Endothelial cell of umbilical vein (primary cell): ENCODE data around the gene EVI5. TPM values are rescaled to one million over a fixed set of nuclear protein-coding genes. Genes with fewer than 3 reads are reported as not detected.

Experiments
- BruUV-seq: library from RNA; stranded (reverse); fragments of 400-500 nt; replicated peaks from 2 replicates; lab custom pipeline; 2021; lab: Mats Ljungman, UMichigan
- CTCF ChIA-PET: fragments of 300-600, 350-600 bp; sonication (Branson Sonifier 250); formaldehyde crosslinking; loops from one replicate; lab custom pipeline; 2021; ENCODE audit warnings: antibody characterized with exemption, inconsistent platforms; lab: Charles Lee
- POLR2A ChIA-PET: fragments of 300-600, 350-600 bp; sonication (Branson Sonifier 250); formaldehyde crosslinking; loops from one replicate; lab custom pipeline; 2021; ENCODE audit warnings: antibody characterized with exemption, inconsistent platforms; lab: Charles Lee
- DNase-seq: peaks from one replicate; pipeline ENCODE4 v3.0.0-alpha.2; 2011; ENCODE audit warnings: low read depth, low spot score
- FAIRE-seq: peaks from 2 replicates; lab custom pipeline; 2011; peaks lifted over from hg19 to GRCh38; lab: Jason Lieb, UNC
- H2AFZ ChIP-seq: 2 replicates; pipeline ENCODE4 v1.6.0; 2012; ENCODE audit warnings: low read depth, low read length, control low read depth, inconsistent platforms
- H3K27ac ChIP-seq: 2 replicates; pipeline ENCODE4 v1.5.1; 2011; ENCODE audit warnings: low read depth, mild to moderate bottlenecking, control low read depth, low read length, moderate library complexity; ENCODE audit not compliant: insufficient read depth
- H3K27me3 ChIP-seq, 2 experiments: 2 replicates each; pipeline versions ENCODE4 v1.6.0 to v1.6.1; 2011; ENCODE audit warnings: low read length in 2 of 2, mixed read lengths in 1 of 2; ENCODE audit not compliant: control insufficient read depth in 2 of 2, insufficient read depth in 2 of 2
- H3K36me3 ChIP-seq, 2 experiments: 2 replicates in 1 of 2; 3 replicates in 1 of 2; pipeline ENCODE4 v1.5.1; 2011; ENCODE audit warnings: low read length in 2 of 2, mild to moderate bottlenecking in 1 of 2, moderate library complexity in 1 of 2; ENCODE audit not compliant: control insufficient read depth in 2 of 2, insufficient read depth in 2 of 2; ENCODE audit errors: extremely low read depth in 1 of 2
- H3K4me1 ChIP-seq: 3 replicates; pipeline ENCODE4 v1.5.1; 2011; ENCODE audit warnings: mild to moderate bottlenecking, low read length; ENCODE audit not compliant: control insufficient read depth, insufficient read depth; ENCODE audit errors: extremely low read depth
- H3K4me2 ChIP-seq: 2 replicates; pipeline ENCODE4 v1.6.1; 2011; ENCODE audit warnings: low read length, control low read depth, mixed read lengths; ENCODE audit not compliant: insufficient read depth
- H3K4me3 ChIP-seq, 3 experiments: fragments of 200-600 bp in 1 of 3; sonication (generic), shearing (Covaris generic) in 1 of 3; replicated peaks in 1 of 3; 2 replicates each; pipeline ENCODE4 v1.5.1; 2011 to 2016; ENCODE audit warnings: control low read depth in 3 of 3, low read length in 3 of 3, mild to moderate bottlenecking in 2 of 3, inconsistent platforms in 1 of 3, low read depth in 1 of 3, moderate library complexity in 1 of 3; ENCODE audit not compliant: insufficient read depth in 1 of 3
- H3K79me2 ChIP-seq: 2 replicates; pipeline ENCODE4 v1.6.0; 2012; ENCODE audit warnings: low read length, inconsistent platforms; ENCODE audit not compliant: control insufficient read depth, insufficient read depth
- H3K9ac ChIP-seq: replicated peaks from 2 replicates; pipeline ENCODE3; 2011; ENCODE audit warnings: low read length, control low read depth; ENCODE audit not compliant: insufficient read depth; ENCODE audit errors: extremely low read depth
- H3K9me1 ChIP-seq: replicated peaks from 3 replicates; pipeline ENCODE4 v1.6.0; 2011; ENCODE audit warnings: mild to moderate bottlenecking, low read length; ENCODE audit not compliant: control insufficient read depth, insufficient read depth; ENCODE audit errors: extremely low read depth
- H3K9me3 ChIP-seq: replicated peaks from 2 replicates; pipeline ENCODE4 v1.5.1; 2012; ENCODE audit warnings: low read length, inconsistent platforms; ENCODE audit not compliant: control insufficient read depth, insufficient read depth
- H4K20me1 ChIP-seq: replicated peaks from 2 replicates; pipeline ENCODE3; 2011; ENCODE audit warnings: mild to moderate bottlenecking, low read length; ENCODE audit not compliant: control insufficient read depth, insufficient read depth; ENCODE audit errors: extremely low read depth
- EZH2 ChIP-seq: IDR thresholded peaks from 2 replicates; pipeline ENCODE4 v1.6.1; 2012; ENCODE audit warnings: borderline replicate concordance, low read depth, mild to moderate bottlenecking, moderate library complexity, low read length, inconsistent platforms; ENCODE audit not compliant: severe bottlenecking
- dilution Hi-C: fragments of 300-500 bp; cut with MboI; formaldehyde crosslinking; loops from one replicate; pipeline ENCODE4 v1.15.0; 2019; ENCODE audit warnings: low sequenced_read_pairs; ENCODE audit not compliant: extremely low pct_ligation_motif_present
- intact Hi-C: fragments of 100-400 bp; cut with micrococcal nuclease; formaldehyde crosslinking; loops from one replicate; pipeline ENCODE4 v1.10.0; 2022
- polyA plus RNA-seq, 4 experiments: library from polyadenylated mRNA; depleted of rRNA in 3 of 4; stranded (reverse) in 3 of 4; unstranded in 1 of 4; fragments of >200 nt; gene quantifications; 2 replicates each; pipeline versions ENCODE4 v1.2.1 to v1.2.3, GENCODE V29; 2011 to 2012; ENCODE audit warnings: missing spikeins in 1 of 4
- total RNA-seq: library from RNA; stranded (reverse); gene quantifications from 2 replicates; pipeline ENCODE4 v1.2.3, GENCODE V29; 2021
- TF ChIP-seq, protein P1 (sequence below), 2 donors: IDR thresholded peaks; 1 replicate in 1 of 2; 2 replicates in 1 of 2; pipeline ENCODE4 v1.5.1; 2011; ENCODE audit warnings: low read length in 2 of 2, mild to moderate bottlenecking in 2 of 2, moderate library complexity in 2 of 2, control low read depth in 1 of 2, inconsistent platforms in 1 of 2, low read depth in 1 of 2; ENCODE audit not compliant: insufficient read depth in 1 of 2; ENCODE audit errors: extremely low read depth in 1 of 2

EVI5 gene
- total and polyA plus RNA-seq, 2 donors (not counting 3 experiments of a cell fraction or from before 2014, with no cell fraction given) = 5.0 to 26.2 TPM

DNA sequence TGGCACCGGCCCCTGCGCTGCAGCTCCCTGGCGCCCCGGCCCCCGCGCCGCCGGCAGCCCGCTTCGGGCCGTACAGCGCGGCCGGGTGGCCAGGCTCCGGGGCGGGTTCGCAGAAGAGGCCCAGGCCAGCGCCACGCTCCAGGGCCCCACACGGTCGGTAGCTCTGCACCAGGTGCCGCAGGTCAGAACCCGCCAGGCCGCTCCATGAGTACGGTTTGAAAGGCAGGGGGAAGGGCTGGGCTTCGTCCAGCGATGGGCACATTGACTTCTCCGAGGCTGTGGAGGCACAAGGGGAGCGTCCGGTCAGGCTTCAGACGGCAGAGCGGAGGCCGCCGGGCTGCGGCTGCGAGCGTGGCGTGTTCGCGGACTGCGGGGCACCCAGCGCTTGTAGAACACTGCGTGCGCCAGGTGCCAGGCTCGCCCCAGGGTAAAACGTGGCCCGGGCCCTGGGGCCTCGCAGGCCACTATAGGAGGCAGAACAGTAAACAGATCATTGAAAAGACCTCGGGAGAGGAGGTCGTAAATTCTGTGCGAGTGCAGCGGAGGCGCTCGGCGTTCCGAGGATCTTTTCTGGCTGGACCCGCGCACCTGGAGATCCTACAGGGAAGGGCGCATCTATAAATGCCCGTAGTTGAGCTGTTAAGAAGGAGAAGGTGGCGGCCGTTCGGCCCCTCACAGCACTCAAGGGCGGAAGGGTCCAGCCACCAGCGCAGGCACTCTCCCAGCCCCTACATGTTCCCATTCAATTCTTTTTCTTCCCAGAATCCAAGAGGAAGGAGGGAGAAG is 303.9 kb downstream of the EVI5 start:
- no peak for DNase-seq
- Histone ChIP-seq H3K4me3 (peak overlapping the region in 1 of 3 experiments; percentile 5), H3K36me3 (no peaks in the 10 kb centered on the region), H3K9me3 (no peaks in the 10 kb centered on the region), H2AFZ (peak overlapping the region; percentile 21), H3K9ac (no peak overlapping the region), H3K27me3 (peaks cover 70 to 85% of the 10 kb centered on the region in 2 experiments), H4K20me1 (no peaks in the 10 kb centered on the region), H3K9me1 (no peaks in the 10 kb centered on the region), H3K79me2 (no peaks in the 10 kb centered on the region), H3K27ac (no peak overlapping the region), H3K4me1 (peaks cover 53% of the 10 kb centered on the region), H3K4me2 (no peak overlapping the region)
- peak; percentile 4 for FAIRE-seq
- no TSS peak for BruUV-seq
- intact Hi-C loops = loop anchor here (5.0 kb wide), 3 partner anchors 164 to 336 kb away; partner anchors contain the start of genes GLMN and RPAP2
- CTCF ChIA-PET = interaction anchor here (2.5 kb wide), 1 partner anchor 171 kb away, joined by 11 read pairs; no protein-coding TSS in a partner anchor
- POLR2A ChIA-PET = no interaction called here
- TF ChIP-seq, protein P1, sequence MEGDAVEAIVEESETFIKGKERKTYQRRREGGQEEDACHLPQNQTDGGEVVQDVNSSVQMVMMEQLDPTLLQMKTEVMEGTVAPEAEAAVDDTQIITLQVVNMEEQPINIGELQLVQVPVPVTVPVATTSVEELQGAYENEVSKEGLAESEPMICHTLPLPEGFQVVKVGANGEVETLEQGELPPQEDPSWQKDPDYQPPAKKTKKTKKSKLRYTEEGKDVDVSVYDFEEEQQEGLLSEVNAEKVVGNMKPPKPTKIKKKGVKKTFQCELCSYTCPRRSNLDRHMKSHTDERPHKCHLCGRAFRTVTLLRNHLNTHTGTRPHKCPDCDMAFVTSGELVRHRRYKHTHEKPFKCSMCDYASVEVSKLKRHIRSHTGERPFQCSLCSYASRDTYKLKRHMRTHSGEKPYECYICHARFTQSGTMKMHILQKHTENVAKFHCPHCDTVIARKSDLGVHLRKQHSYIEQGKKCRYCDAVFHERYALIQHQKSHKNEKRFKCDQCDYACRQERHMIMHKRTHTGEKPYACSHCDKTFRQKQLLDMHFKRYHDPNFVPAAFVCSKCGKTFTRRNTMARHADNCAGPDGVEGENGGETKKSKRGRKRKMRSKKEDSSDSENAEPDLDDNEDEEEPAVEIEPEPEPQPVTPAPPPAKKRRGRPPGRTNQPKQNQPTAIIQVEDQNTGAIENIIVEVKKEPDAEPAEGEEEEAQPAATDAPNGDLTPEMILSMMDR (IDR thresholded peaks at IDR 0.05; ENCODE audit: extremely low read depth in 1 of 2, insufficient read depth in 1 of 2, low read depth in 1 of 2, low read length in 2 of 2) = no peak
- TF ChIP-seq EZH2 = peak; percentile 96
- dilution Hi-C loops = no loop called here
